HEK293 (cell line): Measurements from ENCODE around the gene ARHGEF7.

Experiments used
- CTCF ChIA-PET: fragments of 350-600 bp; formaldehyde crosslinking; extraction: SDS; loops from one replicate; lab custom pipeline; 2021; ENCODE audit warnings: antibody characterized with exemption; lab: Yijun Ruan, JAX
- POLR2A ChIA-PET: fragments of 300-600 bp; formaldehyde crosslinking; extraction: SDS; loops from one replicate; lab custom pipeline; 2020; ENCODE audit warnings: antibody characterized with exemption, inconsistent platforms; lab: Yijun Ruan, JAX
- H3K27ac ChIP-seq: fragments of 200-500 bp; sonication (Bioruptor generic); 2 replicates; pipeline ENCODE4 v1.5.1; 2014; ENCODE audit warnings: low read depth, low read length, control low read depth, inconsistent platforms; ENCODE audit errors: extremely low read depth
- H3K36me3 ChIP-seq, 2 experiments: fragments of 200-500 bp in 1 of 2; sonication (Bioruptor generic) in 1 of 2; 1 replicate in 1 of 2; 2 replicates in 1 of 2; pipeline ENCODE4 v1.5.1; 2014 to 2017; ENCODE audit warnings: inconsistent platforms in 2 of 2, low read length in 2 of 2; ENCODE audit not compliant: control insufficient read depth in 2 of 2, insufficient read depth in 1 of 2
- H3K4me1 ChIP-seq: fragments of 200-500 bp; sonication (Bioruptor generic); 2 replicates; pipeline ENCODE4 v1.5.1; 2014; ENCODE audit warnings: mild to moderate bottlenecking, low read length, inconsistent platforms; ENCODE audit not compliant: control insufficient read depth, insufficient read depth
- H3K4me3 ChIP-seq: 2 replicates; pipeline ENCODE4 v1.5.1; 2011; ENCODE audit warnings: low read depth, mild to moderate bottlenecking, control low read depth, low read length, moderate library complexity
- H3K9me3 ChIP-seq: fragments of 200-500 bp; sonication (Bioruptor generic); 2 replicates; pipeline ENCODE4 v1.5.1; 2014; ENCODE audit warnings: low read depth, low read length, inconsistent platforms; ENCODE audit not compliant: control insufficient read depth, insufficient read depth
- PATZ1 ChIP-seq: fragments of 450-650 bp; formaldehyde crosslinking; IDR thresholded peaks from 2 replicates; pipeline ENCODE4 v1.5.1; 2016; ENCODE audit warnings: missing biosample characterization, missing genetic modification characterization
- PRDM2 ChIP-seq: fragments of 450-650 bp; formaldehyde crosslinking; IDR thresholded peaks from 2 replicates; pipeline ENCODE4 v1.5.1; 2016; ENCODE audit warnings: missing biosample characterization, missing genetic modification characterization, borderline replicate concordance
- REPIN1 ChIP-seq: fragments of 450-650 bp; formaldehyde crosslinking; IDR thresholded peaks from 2 replicates; pipeline ENCODE4 v1.5.1; 2017; ENCODE audit warnings: missing biosample characterization, missing genetic modification characterization, low read depth
- ZNF223 ChIP-seq: fragments of 450-650 bp; formaldehyde crosslinking; IDR thresholded peaks from 2 replicates; pipeline ENCODE4 v1.5.1; 2016; ENCODE audit warnings: missing biosample characterization, missing genetic modification characterization
- ZNF23 ChIP-seq: fragments of 450-650 bp; formaldehyde crosslinking; IDR thresholded peaks from 2 replicates; pipeline ENCODE4 v1.5.1; 2016; ENCODE audit warnings: missing biosample characterization, missing genetic modification characterization, borderline replicate concordance
- ZNF324 ChIP-seq: fragments of 450-650 bp; formaldehyde crosslinking; IDR thresholded peaks from 2 replicates; pipeline ENCODE4 v1.5.1; 2016; ENCODE audit warnings: missing biosample characterization, missing genetic modification characterization
- ZNF426 ChIP-seq: fragments of 450-650 bp; formaldehyde crosslinking; IDR thresholded peaks from 2 replicates; pipeline ENCODE4 v1.5.1; 2017; ENCODE audit warnings: missing biosample characterization, missing genetic modification characterization, mild to moderate bottlenecking, inconsistent platforms, moderate library complexity
- ZNF521 ChIP-seq: fragments of 450-650 bp; formaldehyde crosslinking; IDR thresholded peaks from 2 replicates; pipeline ENCODE4 v1.5.1; 2017; ENCODE audit warnings: missing biosample characterization, mild to moderate bottlenecking, missing genetic modification characterization
- ZNF658 ChIP-seq: fragments of 450-650 bp; formaldehyde crosslinking; IDR thresholded peaks from 2 replicates; pipeline ENCODE4; 2016; ENCODE audit warnings: missing biosample characterization, missing genetic modification characterization
- ZNF777 ChIP-seq: fragments of 450-650 bp; formaldehyde crosslinking; IDR thresholded peaks from 2 replicates; pipeline ENCODE4 v1.5.1; 2017; ENCODE audit warnings: missing biosample characterization, missing genetic modification characterization, borderline replicate concordance
- ZNF830 ChIP-seq: fragments of 450-650 bp; IDR thresholded peaks from 2 replicates; pipeline ENCODE4 v1.5.0; 2018; ENCODE audit warnings: missing biosample characterization, missing genetic modification characterization, low read depth, mild to moderate bottlenecking, moderate library complexity
- ZNF843 ChIP-seq: fragments of 450-650 bp; formaldehyde crosslinking; IDR thresholded peaks from 2 replicates; pipeline ENCODE4 v1.5.1; 2016; ENCODE audit warnings: missing biosample characterization, missing genetic modification characterization
- TF ChIP-seq, protein P1 (sequence below): fragments of 450-650 bp; formaldehyde crosslinking; IDR thresholded peaks from 2 replicates; pipeline ENCODE4 v1.5.1; 2017; ENCODE audit warnings: missing biosample characterization, mild to moderate bottlenecking, missing genetic modification characterization, moderate library complexity
- TF ChIP-seq, protein P2 (sequence below): fragments of 450-650 bp; formaldehyde crosslinking; IDR thresholded peaks from 2 replicates; pipeline ENCODE4 v1.5.1; 2017; ENCODE audit warnings: missing biosample characterization, missing genetic modification characterization

Gene ARHGEF7

DNA sequence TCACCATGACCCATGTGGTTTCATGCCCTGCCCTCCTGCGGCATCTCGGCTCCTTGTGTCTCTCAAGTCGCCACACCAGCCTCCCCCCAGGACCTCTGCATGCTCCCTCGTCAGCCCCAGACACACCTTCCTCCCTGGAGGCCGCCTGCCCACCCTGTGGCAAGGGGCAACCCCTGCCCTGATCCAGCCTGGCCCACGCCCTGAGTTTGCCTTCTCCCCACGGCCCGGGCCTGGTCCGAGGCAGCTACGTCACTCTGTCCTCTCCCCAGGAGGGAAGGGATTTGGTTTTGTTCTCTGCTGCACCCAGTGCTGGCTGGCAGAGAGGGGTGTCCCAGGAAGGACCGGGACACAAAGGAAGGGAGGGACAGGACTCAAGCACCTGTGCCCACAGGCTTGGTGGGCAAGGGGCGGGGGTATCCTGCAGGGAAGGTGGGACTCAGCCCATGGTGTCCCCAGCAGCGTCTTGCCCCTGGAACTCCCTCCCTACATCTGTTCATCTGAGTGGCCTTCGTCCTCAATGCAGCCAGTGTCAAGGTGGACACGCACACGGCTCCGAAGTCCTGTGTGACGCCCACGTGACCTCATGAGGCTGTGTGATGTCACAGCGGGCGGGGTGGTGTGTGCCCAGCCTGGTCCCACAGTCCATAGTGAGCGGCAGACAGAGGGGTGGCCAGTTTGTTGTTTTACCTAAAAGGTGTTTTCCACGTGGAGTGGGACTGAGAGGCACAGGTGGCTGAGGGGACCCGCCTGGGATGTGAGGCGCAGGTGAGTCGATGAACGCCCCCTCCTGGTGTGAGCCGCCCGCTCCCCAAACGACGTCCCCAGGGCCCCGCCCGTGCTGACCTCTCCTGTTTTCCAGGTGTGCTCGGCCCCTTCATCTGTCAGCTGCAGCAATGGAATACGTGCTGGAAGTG, 205.1 kb downstream of the ARHGEF7 start, which contains the start of gene TEX29 (continued):
- TF ChIP-seq ZNF843 (no peak), ZNF23 (tag by site-specific recombination) (no peak), ZNF777 (tag by site-specific recombination) (no peak)

- Histone ChIP-seq H3K9me3 (no peaks in the 10 kb centered on the region), H3K36me3 (no peaks in the 10 kb centered on the region), H3K4me1 (no peaks in the 10 kb centered on the region), H3K4me3 (no peak overlapping the region), H3K27ac (no peak overlapping the region)
- ChIA-PET CTCF (interaction anchor here (0.6 kb wide), 2 partner anchors 92 to 123 kb away, joined by 3 to 4 read pairs; no protein-coding TSS in a partner anchor), POLR2A (no interaction called here)
- TF ChIP-seq, protein P1, sequence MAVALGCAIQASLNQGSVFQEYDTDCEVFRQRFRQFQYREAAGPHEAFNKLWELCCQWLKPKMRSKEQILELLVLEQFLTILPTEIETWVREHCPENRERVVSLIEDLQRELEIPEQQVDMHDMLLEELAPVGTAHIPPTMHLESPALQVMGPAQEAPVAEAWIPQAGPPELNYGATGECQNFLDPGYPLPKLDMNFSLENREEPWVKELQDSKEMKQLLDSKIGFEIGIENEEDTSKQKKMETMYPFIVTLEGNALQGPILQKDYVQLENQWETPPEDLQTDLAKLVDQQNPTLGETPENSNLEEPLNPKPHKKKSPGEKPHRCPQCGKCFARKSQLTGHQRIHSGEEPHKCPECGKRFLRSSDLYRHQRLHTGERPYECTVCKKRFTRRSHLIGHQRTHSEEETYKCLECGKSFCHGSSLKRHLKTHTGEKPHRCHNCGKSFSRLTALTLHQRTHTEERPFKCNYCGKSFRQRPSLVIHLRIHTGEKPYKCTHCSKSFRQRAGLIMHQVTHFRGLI (tag by site-specific recombination) = no peak
- TF ChIP-seq PATZ1 (tag by site-specific recombination) (no peak), ZNF658 (tag by site-specific recombination) (no peak), ZNF324 (tag by site-specific recombination) (no peak)
These were observed 207.1 kb downstream of the ARHGEF7 start for GRCh38 chr13:111322001-111322915.

DNA sequence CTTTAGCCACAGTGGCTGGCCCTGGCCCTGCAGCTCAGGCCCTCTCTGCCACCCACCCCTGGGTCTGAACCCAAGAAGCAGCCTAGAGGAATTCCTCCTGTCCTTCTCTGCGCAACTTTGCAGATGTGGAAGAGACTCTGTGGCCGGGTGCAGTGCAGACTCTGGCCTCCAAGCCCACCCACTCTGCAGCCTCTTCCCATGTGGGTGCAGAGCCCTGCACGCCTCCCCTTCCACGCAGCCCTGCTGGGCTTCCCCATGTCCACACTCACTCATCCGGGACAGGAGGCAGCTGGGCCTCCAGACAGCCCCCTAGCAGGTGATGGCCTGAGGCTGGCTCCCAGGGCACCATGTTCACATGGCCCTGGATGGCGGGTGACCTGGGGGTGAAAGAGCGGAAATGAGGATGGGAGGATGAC, 207.8 kb downstream of the ARHGEF7 start:
- H3K4me1 ChIP-seq = no peaks in the 10 kb centered on the region
- H3K27ac ChIP-seq = no peak overlapping the region
- no peaks in the 10 kb centered on the region for H3K9me3 ChIP-seq
- CTCF ChIA-PET = interaction anchor here (0.6 kb wide), 1 partner anchor 91 kb away, joined by 4 read pairs; no protein-coding TSS in a partner anchor
- no peak overlapping the region for H3K4me3 ChIP-seq
- H3K36me3 ChIP-seq = no peaks in the 10 kb centered on the region
- POLR2A ChIA-PET = no interaction called here
- TF ChIP-seq REPIN1 (tag by site-specific recombination) (no peak), ZNF521 (no peak), ZNF223 (tag by site-specific recombination) (no peak), ZNF658 (tag by site-specific recombination) (no peak), ZNF843 (no peak), ZNF830 (tag by site-specific recombination) (no peak), PRDM2 (no peak), ZNF426 (tag by site-specific recombination) (no peak)
- TF ChIP-seq, protein P2, sequence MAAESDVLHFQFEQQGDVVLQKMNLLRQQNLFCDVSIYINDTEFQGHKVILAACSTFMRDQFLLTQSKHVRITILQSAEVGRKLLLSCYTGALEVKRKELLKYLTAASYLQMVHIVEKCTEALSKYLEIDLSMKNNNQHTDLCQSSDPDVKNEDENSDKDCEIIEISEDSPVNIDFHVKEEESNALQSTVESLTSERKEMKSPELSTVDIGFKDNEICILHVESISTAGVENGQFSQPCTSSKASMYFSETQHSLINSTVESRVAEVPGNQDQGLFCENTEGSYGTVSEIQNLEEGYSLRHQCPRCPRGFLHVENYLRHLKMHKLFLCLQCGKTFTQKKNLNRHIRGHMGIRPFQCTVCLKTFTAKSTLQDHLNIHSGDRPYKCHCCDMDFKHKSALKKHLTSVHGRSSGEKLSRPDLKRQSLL (tag by site-specific recombination) = no peak
